GM19452 (cell line): Measurements from ENCODE around the gene PAPOLB.

Source experiments
- ATAC-seq: cut with Tn5 transposase; IDR thresholded peaks from one replicate; pipeline ENCODE4 v1.9.1; 2021; ENCODE audit not compliant: unreplicated experiment

The PAPOLB gene

DNA sequence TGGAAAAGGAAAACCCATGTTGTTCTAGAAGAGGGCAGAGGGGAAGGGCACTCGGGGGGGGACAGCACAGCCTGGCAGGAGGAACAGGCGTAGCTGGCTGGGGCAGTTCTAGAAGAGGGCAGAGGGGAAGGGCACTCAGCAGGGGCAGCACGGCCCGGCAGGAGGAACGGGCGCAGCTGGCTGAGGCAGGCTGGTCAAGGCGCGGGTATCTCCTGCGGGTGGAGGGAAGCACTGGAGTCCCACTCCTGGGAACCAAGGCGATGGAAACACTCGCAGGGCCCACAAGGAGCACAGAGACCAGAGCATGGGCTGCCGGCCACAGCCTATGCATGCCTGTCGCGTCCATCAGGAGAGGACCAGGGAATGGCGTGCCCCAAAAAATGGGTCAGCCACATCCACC is 36.7 kb downstream of the PAPOLB start:
- no peak for ATAC-seq

DNA sequence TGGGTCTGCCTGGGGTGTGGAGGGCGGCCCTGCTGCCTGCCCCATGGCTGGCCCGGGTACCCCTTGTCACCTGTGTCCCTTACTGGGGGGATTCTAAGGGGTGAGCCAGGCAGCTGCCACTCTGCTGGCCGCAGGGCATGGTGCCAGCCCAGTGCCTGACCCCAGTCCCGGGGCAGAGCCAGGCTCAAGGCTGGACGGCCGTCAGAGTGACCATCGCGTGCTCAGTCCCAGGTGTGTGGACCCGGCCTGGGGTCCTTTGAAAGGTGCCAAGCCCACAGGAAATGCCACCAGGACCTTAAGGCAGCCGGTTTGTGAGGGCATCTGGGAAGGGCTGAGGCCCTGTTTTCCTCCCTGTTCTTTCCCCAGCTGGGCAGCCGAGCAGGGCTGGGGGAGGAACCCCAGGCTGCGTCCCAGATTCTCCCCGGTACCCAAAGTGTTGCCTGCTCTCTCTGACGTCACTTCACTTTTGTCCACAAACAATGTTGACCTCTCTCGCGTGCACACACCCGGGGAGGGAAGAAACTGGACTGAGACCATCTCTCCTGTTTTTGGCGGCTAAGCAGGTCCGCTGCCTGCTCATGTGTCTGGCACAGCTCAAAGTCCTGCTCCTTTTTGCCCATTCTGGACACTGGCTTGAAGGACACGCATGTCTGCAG is 37.6 kb downstream of the PAPOLB start:
- ATAC-seq, result no peak

DNA sequence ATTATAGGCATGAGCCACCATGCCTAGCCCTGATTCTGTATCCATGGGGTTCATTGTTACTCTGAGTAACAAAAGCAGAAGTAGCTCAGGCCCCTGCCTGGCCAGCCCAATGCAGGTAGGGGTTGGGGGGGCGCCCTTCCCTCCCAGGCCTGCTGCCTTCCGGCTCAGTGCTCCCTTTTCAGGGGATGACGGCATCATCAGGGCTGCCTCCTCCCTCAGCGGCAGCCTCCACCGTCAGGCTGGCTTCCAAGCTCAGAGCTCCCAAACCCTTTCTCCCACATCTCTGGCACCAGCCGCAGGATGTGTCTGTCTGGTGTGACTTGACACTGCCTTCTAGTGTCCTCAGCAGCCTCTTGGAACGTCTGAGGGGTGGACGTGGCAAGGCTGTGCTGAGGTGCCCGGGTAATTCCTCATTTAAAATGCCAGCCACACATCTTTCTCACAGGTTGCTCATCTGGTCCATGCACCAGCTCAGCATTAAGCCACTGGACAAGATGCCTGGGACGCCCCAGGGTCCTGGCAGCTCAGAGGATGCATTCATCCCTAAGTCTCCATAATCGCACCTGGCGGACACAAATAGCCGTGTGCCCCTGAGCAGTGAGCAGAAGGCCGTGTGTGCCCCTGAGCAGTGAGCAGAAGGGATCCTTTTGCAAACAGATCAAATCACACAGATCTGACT is 38.2 kb downstream of the PAPOLB start:
- ATAC-seq, result no peak

DNA sequence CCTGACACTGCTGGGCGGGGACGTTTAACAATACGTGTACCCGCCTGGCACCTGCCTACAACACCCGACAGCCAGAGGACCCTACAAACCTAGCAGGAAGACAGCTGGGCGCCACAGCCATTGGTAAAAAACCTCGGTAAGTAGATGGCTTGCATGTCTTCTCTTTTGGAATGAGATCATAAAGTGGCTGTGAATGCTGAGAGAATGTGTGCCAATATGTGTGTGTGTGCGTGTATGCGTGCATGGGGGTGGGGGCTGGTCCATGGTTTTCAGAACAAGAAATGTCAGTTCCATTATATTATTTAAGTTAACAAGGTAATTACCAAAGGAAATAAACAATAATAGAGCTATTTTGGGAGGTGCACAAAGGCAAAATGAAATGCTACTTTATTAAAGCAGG is 39.2 kb downstream of the PAPOLB start:
- no peak for ATAC-seq

DNA sequence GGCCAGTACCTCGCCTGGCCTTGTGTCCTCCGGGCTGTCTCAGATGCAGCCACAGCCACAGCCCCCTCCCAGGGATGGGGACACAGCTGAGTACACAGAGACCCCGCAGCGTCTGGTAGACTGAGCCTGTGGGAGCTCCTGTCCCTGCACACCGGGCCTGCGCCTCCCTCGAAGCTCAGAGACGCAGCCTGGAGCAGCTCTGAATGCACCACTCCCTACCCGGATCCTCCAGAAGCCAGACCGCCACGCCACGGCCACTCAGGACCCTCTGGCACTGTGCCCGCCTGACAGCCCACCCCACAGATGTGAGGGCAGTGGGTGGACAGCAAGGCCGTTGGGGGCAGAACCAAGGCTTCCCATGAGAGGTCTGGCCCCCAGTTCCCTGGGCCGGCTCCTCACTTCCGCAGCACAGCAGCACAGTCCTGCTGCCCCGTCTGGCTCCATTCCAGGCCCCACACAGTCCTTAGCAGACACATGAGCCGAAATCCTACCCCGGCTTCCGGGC is 40.8 kb downstream of the PAPOLB start:
- no peak for ATAC-seq

DNA sequence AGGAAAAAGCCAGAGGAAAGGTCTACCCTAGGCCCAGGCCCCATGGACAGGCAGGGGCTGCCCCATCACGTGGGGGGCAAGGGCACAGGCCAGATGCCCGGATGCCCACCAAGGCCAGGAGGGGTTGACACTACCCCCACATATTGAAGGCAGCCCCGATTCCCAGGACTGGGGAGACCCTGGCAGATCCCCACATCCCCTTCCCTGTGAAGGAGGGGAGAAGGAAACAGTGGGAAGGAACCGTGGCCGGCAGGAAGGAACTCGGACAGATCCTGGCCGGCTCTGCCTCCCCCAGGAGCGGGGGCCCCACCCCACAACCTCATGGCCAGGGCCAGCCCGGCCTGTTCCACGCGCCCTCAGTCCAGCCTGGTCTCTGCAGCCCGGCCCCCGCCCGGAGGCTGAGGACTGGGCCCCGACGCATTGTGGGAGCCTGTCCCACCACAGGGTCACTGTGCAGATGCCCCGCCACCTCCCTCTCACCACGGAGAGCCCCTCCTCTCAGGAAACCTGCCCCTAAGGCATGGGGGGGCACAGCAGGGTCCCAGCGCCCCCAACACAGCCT is 41.3 kb downstream of the PAPOLB start:
- ATAC-seq, result no peak

DNA sequence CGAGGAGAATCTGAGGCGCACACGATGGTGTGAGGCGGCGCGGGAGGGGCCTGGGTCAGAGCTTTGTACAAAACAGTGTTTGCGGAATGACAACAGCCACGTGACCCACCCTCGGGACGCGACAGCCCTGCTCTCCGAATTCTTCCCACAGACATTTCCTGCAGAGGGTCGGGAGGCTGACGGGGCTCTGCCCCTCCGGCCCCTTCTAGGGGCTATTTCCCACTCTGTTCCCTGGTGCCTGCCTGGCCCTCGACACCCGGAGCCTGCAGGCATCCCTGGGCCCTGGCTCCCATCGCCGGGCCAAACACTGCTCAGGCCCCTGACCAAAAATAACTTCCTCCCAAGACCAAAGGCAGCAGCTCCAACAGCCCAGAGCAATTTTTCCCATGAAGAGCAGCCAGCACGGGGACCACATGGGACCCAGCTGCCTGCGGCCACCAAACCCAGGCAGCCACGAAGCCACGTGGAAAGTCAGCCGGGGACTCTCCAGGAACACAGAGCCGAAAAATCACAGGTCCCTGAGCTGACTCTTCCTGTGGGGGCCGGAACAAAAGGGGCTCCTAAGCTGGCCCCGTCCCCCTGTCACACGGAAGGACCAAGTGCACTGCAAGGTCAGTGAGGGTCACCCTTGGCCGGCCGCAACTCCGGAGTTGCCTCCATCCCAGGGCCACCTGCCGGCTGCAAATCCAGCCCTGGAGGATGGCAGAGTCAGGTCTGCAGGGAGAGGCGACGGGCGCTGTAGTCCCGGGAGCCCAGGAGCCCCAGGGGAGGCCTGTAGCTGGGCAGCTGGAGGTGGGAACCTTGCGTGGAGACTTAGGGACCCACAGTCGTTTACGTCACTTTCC is 42.0 kb downstream of the PAPOLB start:
- ATAC-seq, result no peak

DNA sequence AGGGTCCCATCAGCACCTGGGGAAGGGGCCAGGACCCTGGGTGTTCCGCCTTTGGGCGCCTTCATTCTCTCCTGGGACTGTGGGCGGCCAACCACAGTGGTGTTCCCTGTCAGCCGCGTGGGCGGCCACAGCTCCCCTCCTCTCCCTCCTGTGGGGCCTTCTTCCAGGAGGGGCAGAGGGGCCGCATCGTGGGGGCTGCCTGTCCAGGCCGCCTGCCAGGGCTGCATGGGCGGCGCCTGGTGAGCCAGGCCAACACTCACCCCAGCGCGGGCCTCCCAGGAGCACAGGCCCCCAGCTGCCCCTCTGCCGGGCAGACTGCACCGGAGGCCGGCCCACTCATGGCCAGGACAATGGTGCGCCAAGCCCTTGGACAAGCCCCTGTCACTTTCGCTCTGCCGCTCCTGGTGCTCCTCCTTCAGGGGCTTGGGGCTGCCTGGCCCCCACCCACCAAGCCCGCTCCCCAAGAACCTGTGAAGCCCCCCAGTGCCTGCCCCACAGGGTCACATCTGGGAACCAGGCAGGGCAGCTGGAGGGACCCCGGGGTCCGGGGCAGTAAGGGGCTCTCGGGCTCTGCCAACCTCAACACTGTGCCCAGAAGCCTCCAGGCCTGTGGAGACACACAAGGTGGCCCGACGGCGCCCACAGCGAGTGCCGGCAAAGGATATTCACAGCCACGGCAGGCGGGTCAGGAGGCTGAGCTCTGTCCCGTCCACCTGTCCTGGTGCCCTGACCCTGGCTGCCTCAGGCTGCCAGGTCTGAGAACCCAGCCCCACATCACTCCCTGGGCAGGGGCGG is 43.6 kb downstream of the PAPOLB start:
- ATAC-seq, result no peak

DNA sequence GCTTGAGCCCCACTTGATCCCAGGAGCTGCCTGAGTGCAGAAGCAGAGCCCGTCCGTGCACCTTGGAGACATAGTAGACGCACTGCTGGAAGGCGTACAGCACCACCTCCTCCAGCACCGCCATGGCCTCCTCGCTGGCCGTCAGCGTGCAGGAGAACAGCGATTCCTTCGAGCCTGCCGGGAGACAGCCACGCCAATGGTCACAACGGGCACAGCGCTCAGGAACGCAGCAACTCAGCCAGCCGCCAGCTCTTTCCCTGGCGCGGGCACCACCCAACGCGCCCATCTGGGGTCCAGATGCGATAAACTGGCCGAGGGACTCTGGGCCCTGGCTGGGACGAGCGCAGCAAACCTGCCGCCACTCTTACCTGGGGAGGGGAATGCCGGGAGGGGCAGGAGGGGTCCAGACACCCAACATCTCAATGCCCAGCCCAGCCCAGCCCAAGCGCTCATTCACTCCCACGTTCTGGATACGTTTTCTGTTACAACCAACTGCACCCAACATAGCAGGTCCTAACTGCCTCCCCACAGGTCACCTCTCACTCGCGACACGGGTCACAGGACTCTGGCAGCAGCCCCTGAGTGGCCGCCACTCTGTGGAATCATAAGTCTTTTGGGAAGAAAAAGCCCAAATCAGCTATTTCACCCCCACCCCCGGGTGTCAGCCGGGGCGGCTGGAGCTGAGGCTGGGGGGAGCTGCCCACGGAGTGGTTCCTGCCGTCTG is 44.5 kb downstream of the PAPOLB start:
- no peak for ATAC-seq

DNA sequence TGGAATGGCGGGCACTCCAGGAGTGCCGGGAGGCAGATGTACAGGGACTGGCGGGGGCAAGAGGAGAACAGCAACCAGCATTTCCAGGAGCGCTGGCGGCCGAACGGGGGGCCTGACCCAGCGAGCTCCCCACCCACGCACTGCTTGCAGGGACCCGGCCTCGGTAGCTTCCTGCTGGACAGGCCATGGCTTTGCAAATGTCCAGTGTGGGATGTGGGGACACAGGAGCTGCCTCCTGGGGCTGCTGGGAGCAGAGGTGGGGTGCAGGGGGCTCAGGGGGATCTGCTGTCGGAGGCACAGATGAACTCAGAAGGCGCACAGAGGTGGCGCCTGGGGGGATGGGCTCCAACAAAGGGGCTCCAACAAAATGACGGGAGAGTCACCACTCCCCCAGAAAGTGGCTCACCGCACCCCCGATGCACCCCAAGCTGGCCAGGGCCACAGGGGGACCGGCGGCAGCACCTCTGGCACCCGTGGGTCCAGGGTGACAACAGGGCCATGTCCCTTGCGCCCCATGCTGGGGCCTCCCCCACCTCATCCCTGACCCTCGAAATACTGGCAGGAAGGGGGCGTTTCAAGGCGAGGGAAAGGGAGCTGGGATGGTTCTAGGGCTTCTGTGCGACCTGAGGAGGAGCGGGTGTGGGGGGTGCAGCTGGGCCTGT is 45.3 kb downstream of the PAPOLB start:
- ATAC-seq, result no peak

DNA sequence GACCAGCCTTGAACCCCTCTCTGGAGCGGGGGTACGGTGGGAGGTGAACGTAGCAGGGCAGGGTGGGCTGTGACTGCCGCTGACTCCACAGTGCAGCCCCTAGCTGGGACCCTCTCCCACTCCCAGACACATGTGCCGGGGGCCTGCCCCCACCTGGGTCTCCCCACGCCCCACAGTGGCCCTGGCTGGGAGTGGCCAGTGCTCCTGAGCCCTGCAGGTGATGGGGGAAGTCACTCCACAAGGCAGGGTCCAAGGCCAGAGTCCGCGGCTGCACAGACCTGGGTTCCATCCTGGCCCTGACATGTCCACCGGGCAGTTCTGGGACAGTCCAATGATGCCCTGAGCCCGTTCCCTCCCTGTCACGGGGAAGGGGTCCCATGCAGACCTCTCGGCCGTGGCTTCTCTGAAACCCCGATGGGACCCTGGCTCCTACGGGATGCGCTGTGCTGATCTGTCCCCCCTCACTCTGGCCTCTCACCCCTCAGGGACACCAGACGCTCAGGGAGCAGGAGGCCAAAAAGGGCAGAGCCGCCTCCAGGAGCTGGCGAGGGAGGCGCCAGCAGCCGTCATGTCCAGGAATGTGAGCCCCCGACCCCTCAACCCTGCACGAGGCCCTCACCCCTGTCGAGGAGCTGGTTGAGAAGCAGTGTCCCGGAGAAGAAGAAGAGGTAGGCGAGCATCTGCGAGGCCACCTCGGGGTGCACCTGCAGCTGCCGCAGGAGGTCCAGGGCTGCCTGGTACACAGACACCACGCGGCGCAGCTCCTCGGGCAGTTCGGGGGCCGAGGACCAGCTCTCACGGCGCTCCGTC is 46.0 kb downstream of the PAPOLB start:
- ATAC-seq, result no peak

DNA sequence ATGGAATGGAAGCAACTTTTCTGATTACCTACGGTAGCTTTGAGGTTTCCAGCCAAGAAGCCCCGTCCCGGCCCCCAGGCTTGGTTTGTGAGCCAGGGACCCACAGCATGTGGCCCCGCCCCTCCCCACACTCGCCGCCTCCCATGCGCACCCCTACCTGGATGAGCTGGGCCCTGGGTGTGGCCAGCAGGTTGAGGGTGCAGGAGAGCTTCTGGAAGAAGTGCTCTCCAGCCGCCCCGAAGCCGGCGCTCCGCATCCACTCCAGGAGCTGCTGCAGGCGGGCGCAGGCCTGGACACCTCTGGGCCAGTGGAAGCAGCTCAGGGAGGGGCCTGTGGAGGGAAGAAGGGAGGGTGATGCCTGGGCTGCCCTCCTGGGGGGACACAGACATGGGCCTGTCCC is 46.7 kb downstream of the PAPOLB start:
- no peak for ATAC-seq

DNA sequence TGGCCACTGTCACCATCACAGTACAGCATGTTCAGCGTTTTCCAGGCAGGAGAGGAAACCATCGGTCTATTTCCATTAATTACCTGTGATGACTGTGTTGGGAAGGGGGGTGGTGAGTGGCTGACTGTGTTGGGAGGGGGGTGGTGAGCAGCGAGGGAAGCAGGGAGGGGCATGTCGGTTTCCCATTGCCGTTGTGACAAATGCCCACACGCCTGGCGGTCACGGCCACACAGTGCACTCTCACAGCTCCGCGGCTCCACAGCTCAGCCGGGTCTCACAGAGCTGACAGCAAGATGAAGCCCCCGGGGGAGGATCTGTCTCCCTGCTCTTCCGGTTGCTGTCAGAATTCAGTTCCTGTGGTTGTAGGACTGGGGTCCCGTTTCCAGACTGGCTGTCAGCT is 47.4 kb downstream of the PAPOLB start:
- ATAC-seq, result no peak

DNA sequence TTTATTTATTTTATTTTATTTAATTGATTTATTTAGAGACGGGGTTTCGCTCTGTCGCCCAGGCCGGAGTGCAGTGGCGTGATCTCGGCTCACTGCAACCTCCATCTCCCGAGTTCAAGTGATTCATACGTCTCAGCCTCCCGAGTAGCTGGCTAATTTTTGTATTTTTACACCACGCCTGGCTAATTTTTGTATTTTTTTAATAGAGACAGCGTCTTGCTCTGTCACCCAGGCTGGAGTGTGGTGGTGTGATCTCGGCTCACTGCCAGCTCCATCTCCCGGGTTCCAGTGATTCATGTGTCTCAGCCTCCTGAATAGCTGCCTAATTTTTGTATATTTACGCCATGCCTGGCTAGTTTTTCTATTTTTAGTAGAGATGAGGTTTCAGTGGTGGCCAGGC is 52.2 kb downstream of the PAPOLB start:
- no peak for ATAC-seq

DNA sequence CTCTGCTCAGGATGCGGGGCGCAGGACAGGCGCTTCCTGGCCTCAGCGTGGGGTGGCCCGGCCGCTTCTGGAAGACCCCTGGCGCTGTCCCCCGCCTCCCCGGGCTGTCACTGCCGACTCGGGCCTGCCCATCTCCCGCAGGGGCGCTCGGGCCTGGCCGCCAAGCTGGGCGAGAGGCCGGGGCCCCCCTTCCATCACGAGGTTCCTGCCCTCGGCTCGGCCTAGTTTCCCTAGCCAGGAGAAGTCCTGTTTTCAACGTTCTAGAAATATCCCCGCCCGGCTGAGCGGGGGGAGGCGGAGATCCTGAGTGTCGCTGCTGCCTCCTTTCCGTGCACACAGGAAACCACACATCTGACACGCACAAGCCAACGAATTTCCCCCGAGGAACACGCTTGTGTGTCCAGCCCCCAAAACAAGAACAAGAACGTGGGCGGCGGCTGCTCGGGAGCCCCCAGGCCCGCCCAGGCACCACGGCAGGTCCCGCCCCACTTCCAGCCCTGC is 52.7 kb downstream of the PAPOLB start:
- no peak for ATAC-seq

DNA sequence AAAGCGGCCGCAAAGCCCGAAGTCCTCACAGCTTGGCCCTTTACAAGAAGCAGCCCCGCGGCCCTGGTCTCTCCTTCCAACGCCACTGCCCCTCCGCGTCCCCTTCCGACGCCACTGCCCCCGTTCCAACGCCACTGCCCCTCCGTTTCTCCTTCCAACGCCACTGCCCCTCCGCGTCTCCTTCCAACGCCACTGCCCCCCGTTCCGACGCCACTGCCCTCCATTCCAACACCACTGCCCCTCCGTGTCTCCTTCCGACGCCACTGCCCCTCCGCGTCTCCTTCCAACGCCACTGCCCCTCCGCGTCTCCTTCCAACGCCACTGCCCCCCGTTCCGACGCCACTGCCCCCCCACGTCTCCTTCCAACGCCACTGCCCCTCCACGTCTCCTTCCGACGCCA is 53.3 kb downstream of the PAPOLB start:
- no peak for ATAC-seq

DNA sequence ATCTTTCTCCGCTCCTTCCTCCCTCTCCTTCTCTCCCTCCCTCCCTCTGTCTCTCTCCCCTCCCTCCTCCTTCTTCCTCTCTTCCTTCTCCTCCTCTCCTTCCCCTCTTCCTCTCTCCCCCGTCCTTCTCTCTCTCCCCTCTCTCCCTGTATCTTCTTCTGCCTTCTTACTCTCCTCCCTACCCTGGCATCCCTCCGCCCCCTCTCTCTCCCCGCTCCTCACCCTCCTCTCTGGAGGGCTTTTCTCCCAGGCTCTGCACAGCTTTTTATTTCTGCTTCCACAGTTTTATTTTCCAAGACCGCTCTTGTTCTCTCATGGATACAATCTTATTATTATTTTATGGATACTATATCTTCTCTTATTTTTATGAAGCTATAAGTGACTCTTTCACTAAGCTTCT is 53.8 kb downstream of the PAPOLB start:
- ATAC-seq, result no peak
